ENCODE measurements around the gene ADRA2B.

GRCh38 chr2:96150791-96151594 lies 34.6 kb upstream of the ADRA2B start:
- TF ChIP-seq CTCF (IDR thresholded peaks at IDR 0.05) (no peak), EP300 (IDR thresholded peaks at IDR 0.05) (no peak)

Measured in upper lobe of left lung (tissue), 4 donors.